Fibroblast of the aortic adventitia (primary cell): ENCODE data around the gene NHP2. TPM values are rescaled to one million over a fixed set of nuclear protein-coding genes. Genes with fewer than 3 reads are reported as not detected.
"Not testable (repeated sequence)": the region's sequence is repeated elsewhere in the genome, so short reads cannot be mapped to it uniquely, and the experiment has no call there.

Experiments used
- DNase-seq: peaks from one replicate; pipeline ENCODE4 v3.0.0-alpha.2; 2010; ENCODE audit warnings: low read depth
- H3K4me3 ChIP-seq: 2 replicates; pipeline ENCODE4 v1.5.1; 2011; ENCODE audit warnings: low read depth, mild to moderate bottlenecking, control low read depth, low read length, moderate library complexity
- total RNA-seq: library from RNA; depleted of rRNA; stranded (reverse); fragments of >200 nt; gene quantifications from 2 replicates; pipeline ENCODE4 v1.2.3, GENCODE V29; 2012; ENCODE audit warnings: low replicate concordance
- TF ChIP-seq, protein P1 (sequence below): IDR thresholded peaks from 2 replicates; pipeline ENCODE4 v1.5.1; 2011; ENCODE audit warnings: mild to moderate bottlenecking, low read length, control low read depth, inconsistent platforms; ENCODE audit not compliant: insufficient read depth

The NHP2 gene
- 29.8 and 162 TPM in 2 replicates for total RNA-seq

DNA sequence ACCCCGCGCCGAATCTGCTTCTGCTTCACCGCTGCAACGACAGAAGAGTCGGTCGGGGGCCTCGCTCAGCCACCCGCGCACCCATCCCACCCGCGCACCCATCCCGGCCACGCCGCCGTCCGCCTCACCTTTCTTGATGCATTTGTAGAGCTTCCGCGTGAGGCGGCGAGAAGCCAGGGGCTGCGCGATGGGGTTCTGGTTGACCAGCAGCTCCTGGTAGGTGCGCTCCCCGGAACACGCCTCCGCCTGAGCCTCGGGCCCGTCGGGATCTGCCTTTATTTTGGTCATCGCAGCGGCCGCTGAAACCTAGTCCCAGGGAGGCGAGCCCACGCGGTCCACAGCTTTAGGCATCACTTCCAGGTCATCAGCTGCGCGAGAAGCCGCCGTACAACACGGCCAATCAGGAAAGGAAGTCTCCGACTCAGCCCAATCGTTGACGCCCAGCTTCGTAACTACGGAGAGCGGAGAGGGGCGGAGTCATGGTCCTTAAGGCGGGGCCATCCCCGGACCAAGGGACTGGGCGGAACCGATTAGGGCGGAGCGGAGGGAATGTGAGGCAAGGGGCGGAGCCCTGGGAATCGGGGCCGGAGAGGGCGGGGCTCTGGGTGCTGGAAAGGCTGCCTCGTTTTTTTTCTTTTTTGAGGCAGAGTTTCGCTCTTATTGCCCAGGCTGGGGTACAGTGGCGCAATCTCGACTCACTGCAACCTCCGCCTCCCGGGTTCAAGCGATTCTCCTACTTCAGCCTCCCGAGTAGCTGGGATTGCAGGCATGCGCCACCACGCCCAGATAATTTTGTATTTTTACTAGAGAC lies at the start of gene NHP2:
Gene NHP2, minus strand, starts transcription at position 356 of the 811 bp plus-strand sequence. Its CDS starts 68 bp downstream, at position 288.
- DNase-seq = peak; percentile 99
- H3K4me3 ChIP-seq = peak within 1 kb of the TSS; percentile 91
- TF ChIP-seq, protein P1, sequence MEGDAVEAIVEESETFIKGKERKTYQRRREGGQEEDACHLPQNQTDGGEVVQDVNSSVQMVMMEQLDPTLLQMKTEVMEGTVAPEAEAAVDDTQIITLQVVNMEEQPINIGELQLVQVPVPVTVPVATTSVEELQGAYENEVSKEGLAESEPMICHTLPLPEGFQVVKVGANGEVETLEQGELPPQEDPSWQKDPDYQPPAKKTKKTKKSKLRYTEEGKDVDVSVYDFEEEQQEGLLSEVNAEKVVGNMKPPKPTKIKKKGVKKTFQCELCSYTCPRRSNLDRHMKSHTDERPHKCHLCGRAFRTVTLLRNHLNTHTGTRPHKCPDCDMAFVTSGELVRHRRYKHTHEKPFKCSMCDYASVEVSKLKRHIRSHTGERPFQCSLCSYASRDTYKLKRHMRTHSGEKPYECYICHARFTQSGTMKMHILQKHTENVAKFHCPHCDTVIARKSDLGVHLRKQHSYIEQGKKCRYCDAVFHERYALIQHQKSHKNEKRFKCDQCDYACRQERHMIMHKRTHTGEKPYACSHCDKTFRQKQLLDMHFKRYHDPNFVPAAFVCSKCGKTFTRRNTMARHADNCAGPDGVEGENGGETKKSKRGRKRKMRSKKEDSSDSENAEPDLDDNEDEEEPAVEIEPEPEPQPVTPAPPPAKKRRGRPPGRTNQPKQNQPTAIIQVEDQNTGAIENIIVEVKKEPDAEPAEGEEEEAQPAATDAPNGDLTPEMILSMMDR = no peak

- DNase-seq = no peak
- TF ChIP-seq, protein P1 = no peak
- no peak overlapping the region for H3K4me3 ChIP-seq
These were observed 48.9 kb upstream of the NHP2 start for GRCh38 chr5:178202541-178202940.

GRCh38 chr5:178201927-178202235 lies 48.2 kb upstream of the NHP2 start:
- no peak overlapping the region for H3K4me3 ChIP-seq
- DNase-seq = no peak
- TF ChIP-seq, protein P1 = no peak

DNA sequence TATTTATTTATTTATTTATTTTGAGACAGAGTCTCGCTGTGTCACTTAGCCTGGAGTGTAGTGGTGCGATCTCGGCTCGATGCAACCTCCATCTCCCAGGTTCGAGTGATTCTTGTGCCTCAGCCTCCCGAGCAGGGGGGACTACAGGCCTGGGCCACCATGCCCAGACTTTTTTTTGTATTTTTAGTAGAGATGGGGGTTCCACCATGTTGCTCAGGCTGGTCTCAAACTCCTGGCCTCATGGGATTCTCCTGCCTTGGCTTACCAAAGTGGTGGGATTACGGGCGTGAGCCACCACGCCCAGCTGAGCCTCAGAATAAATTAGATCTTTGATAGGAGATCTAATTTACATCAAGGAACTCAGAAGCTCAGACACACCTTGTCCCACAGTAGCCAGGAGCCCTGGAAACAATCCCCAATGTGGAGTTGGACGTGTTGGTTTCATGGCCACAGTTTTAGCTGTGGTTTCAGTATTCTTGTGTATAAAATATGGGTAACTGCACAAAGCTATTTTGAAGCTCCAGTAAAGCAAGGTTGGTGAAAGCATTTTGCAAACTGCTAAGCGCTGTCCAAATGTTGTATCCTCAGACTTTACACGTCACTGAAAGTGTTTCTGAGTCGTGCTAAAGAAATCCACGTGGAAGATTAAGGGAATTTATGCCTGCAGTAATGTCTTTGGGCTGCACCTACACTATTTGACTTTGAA lies 47.7 kb upstream of the NHP2 start:
- DNase-seq = no peak
- TF ChIP-seq, protein P1 = no peak
- H3K4me3 ChIP-seq = no peak overlapping the region

GRCh38 chr5:178199581-178200434 lies 46.1 kb upstream of the NHP2 start:
- H3K4me3 ChIP-seq = no peak overlapping the region
- no peak for DNase-seq
- TF ChIP-seq, protein P1 = no peak

DNA sequence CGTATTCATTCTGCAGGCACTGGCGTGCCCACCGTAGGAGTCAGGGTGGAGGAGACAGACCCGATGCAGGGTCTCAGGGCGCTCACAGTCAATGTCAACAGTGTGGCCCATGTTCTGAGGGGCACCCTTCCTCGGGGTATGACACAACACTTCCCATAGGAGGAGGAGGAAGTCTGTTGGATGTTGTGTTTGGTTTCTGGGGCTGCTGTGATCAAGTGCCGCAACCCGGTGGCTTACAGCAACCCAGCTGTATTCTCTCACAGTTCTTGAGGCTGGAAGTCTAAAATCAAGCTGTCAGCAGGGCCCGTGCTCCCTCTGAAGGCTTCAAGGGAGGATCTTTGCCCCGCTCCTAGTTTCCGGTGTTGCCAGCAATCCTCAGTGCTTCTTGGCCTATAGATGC lies 45.0 kb upstream of the NHP2 start:
- no peak for DNase-seq
- H3K4me3 ChIP-seq = no peak overlapping the region
- TF ChIP-seq, protein P1 = no peak

DNA sequence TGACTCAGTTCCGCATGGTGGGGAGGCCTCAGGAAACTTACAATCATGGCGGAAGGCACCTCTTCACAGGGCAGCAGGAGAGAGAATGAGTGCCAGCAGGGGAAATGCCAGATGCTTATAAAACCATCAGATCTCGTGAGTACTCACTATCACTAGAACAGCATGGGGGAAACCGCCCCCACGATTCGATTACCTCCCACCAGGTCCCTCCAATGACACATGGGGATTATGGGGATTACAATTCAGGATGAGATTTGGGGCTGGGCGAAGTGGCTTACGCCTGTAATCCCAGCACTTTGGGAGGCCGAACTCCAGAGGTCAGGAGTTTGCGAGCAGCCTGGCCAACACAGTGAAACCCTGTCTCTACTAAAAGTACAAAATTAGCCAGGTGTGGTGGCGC lies 44.5 kb upstream of the NHP2 start:
- not testable (repeated sequence) for DNase-seq

More for the DNA sequence above, 44.5 kb upstream of the NHP2 start:
- not testable (repeated sequence) for H3K4me3 ChIP-seq
